Frontal cortex (tissue), 4 donors: ENCODE data around the gene LCOR. TPM values are rescaled to one million over a fixed set of nuclear protein-coding genes. Genes with fewer than 3 reads are reported as not detected.

Experiments used
- DNase-seq, 2 donors: peaks; one replicate each; pipeline ENCODE4 v3.0.0; 2012; ENCODE audit warnings: low spot score in 2 of 2
- FAIRE-seq: peaks from 2 replicates; lab custom pipeline; 2012; peaks lifted over from hg19 to GRCh38; lab: Jason Lieb, UNC
- small RNA-seq: library from RNA; depleted of rRNA; stranded (forward); fragments of <200 nt; gene quantifications from one replicate; pipeline ENCODE3, GENCODE V24; 2014
- total RNA-seq: library from RNA; depleted of rRNA; stranded (reverse); fragments of >200 nt; gene quantifications from one replicate; pipeline ENCODE4 v1.2.3, GENCODE V29; 2014
- donor health status: control.
- donor health status: control.
- donor health status: control.

The LCOR gene
- total RNA-seq, 1 donor from 2014 or later = 52.2 TPM

- no peak for DNase-seq
- FAIRE-seq = no peak
Measured at GRCh38 chr10:97039538-97040247, 207.6 kb downstream of the LCOR start.

- FAIRE-seq (no peak), DNase-seq (no peak)
Measured at GRCh38 chr10:97040248-97040584, 208.1 kb downstream of the LCOR start.

- FAIRE-seq (no peak), DNase-seq (no peak)
Measured at GRCh38 chr10:97040706-97041105, 208.6 kb downstream of the LCOR start.

GRCh38 chr10:97042081-97042480 lies 210.0 kb downstream of the LCOR start:
- DNase-seq (no peak), FAIRE-seq (no peak)

GRCh38 chr10:97042716-97043562 lies 210.8 kb downstream of the LCOR start:
- DNase-seq (no peak), FAIRE-seq (no peak)

GRCh38 chr10:97043563-97043855 lies 211.4 kb downstream of the LCOR start:
- no peak for DNase-seq
- FAIRE-seq = no peak

Small RNA genes lying within 50 kb of the gene (small RNA-seq; reads per million reads assigned to genes)
- gene HMGN2P35 = not detected
- 0.08 reads per million for gene MIR607

Other genes with a start within 250 kb of the LCOR start
- 130 TPM for gene TM9SF3, start 245.3 kb upstream of the LCOR start, total RNA-seq
- 4.5 TPM for gene PIK3AP1, start 111.8 kb upstream of the LCOR start, total RNA-seq